ENCODE measurements around the gene MVK.
A peak's percentile ranks its signal among the peaks of the same experiment; 100 is the strongest.

MVK gene

DNA sequence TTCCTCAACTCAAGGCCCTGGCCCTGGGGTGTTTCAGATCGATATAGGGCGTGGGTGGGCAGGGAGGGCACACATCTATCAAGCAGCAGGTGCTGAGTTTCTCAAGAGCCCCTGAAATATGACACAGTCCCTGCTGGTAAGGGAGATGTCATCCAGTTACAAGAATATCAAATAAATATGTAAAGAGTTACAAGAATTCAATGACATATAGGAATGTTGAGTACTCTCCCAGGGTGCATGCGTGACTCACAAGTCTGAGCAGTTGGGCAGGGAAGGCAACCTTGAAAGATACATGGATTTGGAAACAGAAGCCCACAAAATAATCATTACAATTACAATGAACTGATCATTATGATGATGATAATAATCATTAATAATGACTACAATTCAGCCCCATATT is 35.2 kb downstream of the MVK start:
- DNase-seq (ENCODE audit: low read depth), result no peak

- DNase-seq (ENCODE audit: low read depth), result no peak
These were observed 35.7 kb downstream of the MVK start for GRCh38 chr12:109609342-109609741.

DNA sequence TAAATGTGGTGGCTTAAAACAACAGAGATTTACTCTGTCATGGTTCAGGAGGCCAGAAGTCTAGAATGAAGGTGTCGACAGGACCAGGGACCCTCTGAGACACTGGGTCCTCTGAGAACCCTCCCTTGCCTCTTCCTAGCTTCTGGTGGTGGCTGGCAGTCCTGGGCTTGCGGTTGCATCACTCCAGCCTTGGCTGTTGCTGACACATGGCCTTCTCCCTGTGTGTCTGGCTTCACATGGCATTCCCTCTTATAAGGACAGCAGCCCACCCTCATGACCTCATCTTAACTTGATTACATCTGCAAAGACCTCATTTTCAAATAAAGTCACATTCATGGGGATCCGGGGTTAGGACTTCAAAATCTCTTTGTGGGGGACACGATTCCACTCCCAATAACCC is 36.9 kb downstream of the MVK start:
- no peak for DNase-seq (ENCODE audit: low read depth)

GRCh38 chr12:109611223-109611622 is 37.6 kb downstream of the MVK start:
- no peak for DNase-seq (ENCODE audit: low read depth)

DNA sequence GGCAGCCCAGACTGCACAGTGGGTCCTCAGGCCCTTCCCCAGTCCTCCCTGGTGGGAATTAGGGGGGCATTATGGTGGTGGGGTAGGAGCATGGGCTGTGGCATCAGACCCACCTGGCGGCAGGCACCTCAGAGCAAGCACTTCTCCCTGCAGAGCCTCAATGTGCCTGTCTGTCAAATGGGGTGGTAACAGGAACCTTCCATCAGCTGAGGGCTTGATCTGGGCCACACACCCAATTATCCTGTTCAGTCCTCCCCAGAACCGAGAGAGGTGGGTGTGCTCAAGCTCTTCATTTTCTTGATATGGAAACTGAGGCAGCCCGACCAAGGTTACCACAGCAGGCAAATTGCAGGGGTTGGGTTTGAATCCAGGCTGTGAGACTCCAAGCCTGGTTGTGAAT is 38.4 kb downstream of the MVK start:
- no peak for DNase-seq (ENCODE audit: low read depth)

- no peak for DNase-seq (ENCODE audit: low read depth)
These were observed 39.4 kb downstream of the MVK start for GRCh38 chr12:109612975-109613502.

DNA sequence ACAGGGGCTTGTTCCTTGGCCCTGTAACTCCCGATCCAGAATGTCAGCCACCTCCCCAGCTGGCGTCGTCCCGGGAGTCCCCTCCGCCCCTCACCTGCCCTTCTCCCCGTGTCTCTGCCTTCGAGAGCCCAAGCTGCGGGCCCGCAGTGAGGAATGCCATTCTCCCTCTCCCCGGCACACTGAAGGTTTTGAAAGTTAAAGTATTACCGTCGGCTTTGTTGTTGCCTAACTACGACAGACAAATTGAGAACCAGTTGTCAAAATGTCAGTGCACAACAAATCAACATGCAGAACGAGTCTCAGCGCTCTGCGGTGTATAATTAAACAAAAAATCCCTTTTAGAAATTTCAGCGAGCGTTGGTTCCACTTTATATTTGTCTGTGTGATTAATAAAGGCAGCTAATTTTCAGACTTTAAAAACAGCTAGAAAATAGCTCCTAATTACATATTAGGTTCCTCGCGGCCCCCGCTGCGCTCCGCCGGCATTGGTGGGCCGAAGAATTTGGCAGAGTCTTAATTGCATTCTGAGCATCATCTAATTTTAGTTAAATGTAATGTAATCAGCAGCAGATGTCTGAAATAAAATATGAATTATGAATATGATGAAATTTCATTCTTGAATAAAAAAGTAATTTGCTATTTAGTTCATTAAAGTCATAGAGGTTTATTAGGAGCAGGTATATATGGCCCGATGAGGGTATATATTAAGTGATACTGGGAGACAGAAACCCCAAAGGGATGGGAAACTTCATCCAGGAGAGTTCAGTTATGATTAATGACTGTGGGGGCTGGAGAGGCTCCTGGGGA is 40.3 kb downstream of the MVK start:
- no peak for DNase-seq (ENCODE audit: low read depth)

DNA sequence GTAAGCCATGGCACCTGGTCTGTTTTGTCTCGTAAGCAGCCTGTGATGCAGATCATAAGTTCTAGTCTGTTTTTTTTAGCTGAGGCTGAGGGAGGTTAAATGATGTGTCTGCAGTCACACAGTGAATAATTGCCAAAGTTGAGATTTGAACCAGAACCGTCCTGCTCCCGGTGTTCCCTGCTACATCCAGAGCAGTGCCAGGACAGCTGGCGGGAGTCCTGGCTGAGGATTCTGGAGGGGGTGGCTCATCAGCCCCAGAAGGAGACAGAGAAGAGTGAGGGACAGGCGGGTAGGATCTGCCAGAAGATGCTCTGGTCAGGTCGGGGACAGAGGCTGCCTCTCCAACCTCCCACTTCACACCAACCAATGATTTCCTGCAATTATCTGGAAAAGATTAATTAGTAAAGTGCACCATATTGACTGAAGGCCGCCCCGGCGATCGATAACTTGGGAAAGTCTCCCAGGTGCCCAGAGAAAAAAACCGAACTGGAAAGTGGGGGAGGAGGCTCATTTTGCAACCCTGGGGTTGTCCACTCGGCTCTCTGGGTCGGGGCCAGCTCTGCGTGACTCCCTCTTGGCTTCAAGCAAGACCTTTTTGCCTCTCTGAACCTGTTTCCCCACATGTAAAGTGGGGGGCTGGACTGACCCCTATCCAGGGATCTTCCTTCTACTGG is 42.1 kb downstream of the MVK start:
- no peak for DNase-seq (ENCODE audit: low read depth)

DNA sequence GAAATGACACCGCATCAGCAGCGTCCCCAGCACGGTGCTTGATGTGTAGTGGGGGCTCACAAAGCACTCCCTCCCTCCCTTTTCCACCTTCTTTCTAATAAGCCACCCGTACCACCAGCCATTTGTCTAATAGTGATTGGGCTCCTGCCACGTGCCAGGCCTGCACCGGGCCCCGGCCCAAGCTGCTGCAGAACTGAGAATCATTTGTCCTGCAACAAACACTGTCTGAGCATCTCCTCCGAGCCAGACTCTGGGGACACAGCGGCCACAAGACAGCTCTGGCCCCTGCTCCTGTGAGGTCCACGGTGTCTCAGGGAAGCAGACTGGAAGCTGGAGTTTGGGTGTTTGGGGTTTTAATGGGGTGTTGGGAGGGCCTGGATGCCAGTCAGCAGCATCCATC is 43.9 kb downstream of the MVK start:
- DNase-seq (ENCODE audit: low read depth), result no peak

- no peak for DNase-seq (ENCODE audit: low read depth)
These were observed 44.5 kb downstream of the MVK start for GRCh38 chr12:109618082-109618481.

DNA sequence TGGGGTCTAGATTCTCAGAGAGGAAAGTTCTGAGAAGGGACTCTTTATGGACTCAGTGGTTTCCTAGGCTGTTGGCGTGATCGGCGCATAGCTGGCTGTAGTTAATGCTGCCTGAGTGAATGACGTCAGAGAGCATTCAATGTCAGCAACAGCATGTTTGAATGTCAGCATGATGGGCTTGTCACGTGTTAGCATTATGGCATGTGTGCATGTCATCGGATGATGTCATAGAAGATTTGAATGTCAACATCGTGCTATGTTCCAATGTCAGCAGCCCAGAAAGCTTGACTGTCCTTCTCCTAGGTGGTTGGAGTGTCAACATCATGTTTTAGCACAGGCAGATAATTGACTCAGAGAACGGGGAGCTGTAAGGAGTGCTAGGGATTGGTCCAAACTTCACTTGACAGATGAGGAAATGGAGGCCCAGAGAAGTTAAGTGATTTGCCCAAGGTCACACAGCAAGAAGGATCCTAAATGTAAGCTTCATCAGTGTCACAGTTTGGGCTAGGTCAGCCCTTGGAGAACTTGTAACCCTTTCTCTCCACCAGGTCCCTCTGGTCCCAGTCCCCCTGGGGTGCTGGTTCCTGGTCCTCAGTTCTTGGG is 45.5 kb downstream of the MVK start:
- DNase-seq (ENCODE audit: low read depth), result no peak

GRCh38 chr12:109621211-109621694 is 47.7 kb downstream of the MVK start:
- peak; percentile 70 for DNase-seq (ENCODE audit: low read depth)

- no peak for DNase-seq (ENCODE audit: low read depth)
These were observed 48.3 kb downstream of the MVK start for GRCh38 chr12:109621901-109622364.

DNA sequence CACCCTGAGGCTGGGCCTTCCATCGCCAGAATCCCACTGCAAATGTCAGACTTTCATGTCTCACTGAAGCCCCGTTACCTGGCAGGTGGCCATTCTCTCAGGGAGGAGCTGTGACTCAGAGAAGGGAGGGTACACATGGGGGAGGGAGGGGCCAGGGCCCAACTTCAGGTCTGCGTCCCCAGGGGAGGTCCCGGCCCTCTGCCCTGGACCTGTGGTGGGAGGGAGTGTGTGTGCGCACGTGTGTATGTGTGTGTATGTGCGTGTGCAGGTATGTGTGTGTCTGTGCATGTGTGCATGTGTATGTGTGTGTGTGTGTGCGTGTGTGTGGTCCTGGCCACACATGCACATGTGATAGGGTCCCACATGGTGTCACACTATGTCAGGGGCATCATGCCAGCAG is 50.9 kb downstream of the MVK start:
- no peak for DNase-seq (ENCODE audit: low read depth)

DNA sequence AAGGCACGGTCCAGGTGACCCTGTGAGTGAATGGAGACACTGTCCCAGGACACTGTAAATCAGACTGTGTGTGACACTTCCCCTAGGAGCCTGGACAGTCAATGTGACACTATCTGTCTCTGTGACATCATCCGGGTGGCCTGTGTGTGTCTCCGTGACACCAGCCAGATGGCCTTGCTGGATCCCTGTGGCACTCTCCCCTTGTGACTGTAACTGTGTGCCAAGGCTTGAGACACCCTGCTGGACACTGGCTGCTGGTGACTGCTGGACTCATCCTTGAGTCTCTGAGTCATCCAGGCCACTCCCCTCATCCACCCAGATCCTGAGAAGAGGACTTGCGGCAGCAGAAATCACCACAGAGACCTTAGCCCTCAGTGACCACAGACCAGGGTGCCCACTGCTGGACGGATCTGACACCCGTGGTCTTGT is 51.6 kb downstream of the MVK start:
- peak; percentile 40 for DNase-seq (ENCODE audit: low read depth)

- no peak for DNase-seq (ENCODE audit: low read depth)
These were observed 52.3 kb downstream of the MVK start for GRCh38 chr12:109625749-109626377.

GRCh38 chr12:109626378-109627115 is 53.0 kb downstream of the MVK start:
- DNase-seq (ENCODE audit: low read depth), result no peak

DNA sequence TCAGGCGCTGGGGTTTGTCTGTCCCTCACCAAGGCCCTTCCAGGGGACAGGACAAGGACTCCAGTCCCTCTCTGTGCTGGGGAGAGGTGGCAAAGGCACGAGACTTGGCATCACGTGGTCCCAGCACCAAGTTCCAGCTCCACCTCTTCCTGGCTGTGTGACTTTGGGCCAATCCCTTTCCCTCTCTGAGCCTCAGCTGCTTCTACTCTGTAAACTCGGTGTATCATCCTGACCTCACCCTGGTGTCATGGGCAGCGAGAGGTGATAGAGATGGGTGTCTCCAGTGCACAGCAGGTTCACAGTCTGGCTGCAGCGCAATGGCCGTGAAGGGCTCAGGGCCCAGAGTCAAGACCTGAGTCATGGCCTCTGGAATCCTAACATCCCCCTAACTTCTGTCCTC is 54.0 kb downstream of the MVK start:
- DNase-seq (ENCODE audit: low read depth), result no peak

DNA sequence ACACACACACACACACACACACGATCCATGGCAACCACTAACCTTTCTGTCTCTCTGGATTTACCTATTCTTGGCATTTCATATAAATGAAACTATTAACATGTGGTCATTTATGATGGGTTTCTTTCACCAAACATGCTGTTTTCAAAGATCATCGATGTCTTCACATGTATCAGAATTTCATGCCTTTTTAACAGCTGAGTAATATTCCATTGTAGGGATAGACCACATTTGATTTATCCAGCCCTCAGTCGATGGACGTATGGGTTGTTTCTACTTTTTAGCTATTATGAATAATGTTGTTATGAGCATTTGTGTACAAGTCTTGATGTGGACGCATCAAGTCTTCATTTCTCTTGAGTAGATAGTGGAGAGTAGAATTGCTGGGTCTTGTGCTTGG is 56.5 kb downstream of the MVK start:
- no peak for DNase-seq (ENCODE audit: low read depth)

DNA sequence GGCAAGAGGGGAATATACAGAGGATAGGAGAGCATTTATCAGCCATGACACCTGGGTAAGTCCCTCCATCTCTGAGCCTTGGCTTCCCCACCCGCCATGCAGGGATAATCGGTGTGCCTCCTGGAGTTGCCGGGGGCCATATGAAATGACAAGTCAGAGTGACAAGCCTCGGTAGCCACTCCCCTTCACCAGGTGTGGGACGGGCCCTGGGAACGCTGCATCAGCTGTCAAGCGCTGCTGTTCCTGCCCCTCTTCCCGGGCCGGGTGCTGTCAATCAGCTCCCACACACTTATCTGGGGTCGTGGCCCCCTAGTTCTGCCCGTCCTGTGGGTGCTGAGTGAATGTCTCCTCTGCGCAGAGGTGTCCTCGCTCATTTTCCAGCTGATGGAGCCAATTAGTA is 57.2 kb downstream of the MVK start:
- no peak for DNase-seq (ENCODE audit: low read depth)

- DNase-seq (ENCODE audit: low read depth), result no peak
These were observed 57.7 kb downstream of the MVK start for GRCh38 chr12:109631302-109631701.

DNA sequence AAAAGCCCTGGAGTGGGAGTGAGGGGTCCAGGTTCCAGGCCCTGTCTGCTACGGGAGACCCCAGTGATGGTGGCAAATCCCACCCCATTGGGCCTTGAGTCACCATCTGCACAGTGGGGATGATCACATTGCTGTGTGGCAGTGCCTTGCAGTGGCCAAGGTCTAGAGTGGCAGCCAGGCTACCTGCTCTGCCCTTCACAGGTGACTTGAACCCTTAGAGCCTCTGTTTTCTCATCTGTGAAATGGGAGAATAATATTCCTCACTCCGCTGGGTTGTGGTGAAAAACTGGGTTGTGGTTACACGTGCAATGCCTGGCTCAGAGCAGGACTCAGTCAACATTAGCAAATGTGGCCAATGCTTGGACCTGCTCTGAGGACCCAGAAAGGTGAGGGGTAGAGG is 58.2 kb downstream of the MVK start:
- no peak for DNase-seq (ENCODE audit: low read depth)

All from GM04504 (cell line).